Measurements from ENCODE around the gene BEST1.

- TF ChIP-seq POLR2A (IDR thresholded peaks at IDR 0.05) (no peak), CTCF (IDR thresholded peaks at IDR 0.05) (no peak)
Observed at GRCh38 chr11:61923166-61924063, 26.7 kb upstream of the BEST1 start.
